K562 (cell line): Measurements from ENCODE around the gene TMEM135. TPM values are rescaled to one million over a fixed set of nuclear protein-coding genes. Genes with fewer than 3 reads are reported as not detected.

Experiments used
- ATF7 ChIP-seq: fragments of 450-650 bp; IDR thresholded peaks from 2 replicates; pipeline ENCODE4 v1.7.1; 2014; ENCODE audit warnings: mild to moderate bottlenecking, moderate library complexity
- CREB1 ChIP-seq, 2 experiments: sonication (generic) in 1 of 2; formaldehyde crosslinking in 1 of 2; IDR thresholded peaks; 2 replicates each; pipeline versions ENCODE4 v1.6.1 to v1.8.0; 2012 to 2022; ENCODE audit warnings: inconsistent platforms in 1 of 2, mild to moderate bottlenecking in 1 of 2, missing genetic modification reagents in 1 of 2, moderate library complexity in 1 of 2
- ELF1 ChIP-seq: fragments of 200-800 bp; sonication (Bioruptor generic); IDR thresholded peaks from 2 replicates; pipeline ENCODE4 v1.6.1; 2016; ENCODE audit warnings: missing genetic modification characterization, missing compliant biosample characterization
- ESRRA ChIP-seq: fragments of 450-650 bp; IDR thresholded peaks from 2 replicates; pipeline ENCODE4 v1.6.1; 2014; ENCODE audit warnings: low read depth, mild to moderate bottlenecking, moderate library complexity, borderline replicate concordance
- FOSL1 ChIP-seq: fragments of 200-800 bp; sonication (Bioruptor generic); conservative IDR thresholded peaks from 2 replicates; pipeline ENCODE4 v1.6.1; 2016; ENCODE audit warnings: missing genetic modification characterization, missing compliant biosample characterization
- GABPA ChIP-seq: fragments of 200-800 bp; sonication (Bioruptor generic); conservative IDR thresholded peaks from 2 replicates; pipeline ENCODE4 v1.6.1; 2016; ENCODE audit warnings: low read depth, missing genetic modification characterization, missing compliant biosample characterization
- JUND ChIP-seq, 2 experiments: IDR thresholded peaks; 2 replicates in 1 of 2; 3 replicates in 1 of 2; pipeline ENCODE4 v1.6.1; 2011; ENCODE audit warnings: borderline replicate concordance in 2 of 2, low read depth in 2 of 2, low read length in 2 of 2, improper control_type of control experiment in 1 of 2, missing biosample characterization in 1 of 2, missing genetic modification characterization in 1 of 2, missing genetic modification reagents in 1 of 2
- KDM1A ChIP-seq, 2 experiments: fragments of 450-650 bp; IDR thresholded peaks; 2 replicates each; pipeline ENCODE4 v1.6.1; 2016; ENCODE audit warnings: mild to moderate bottlenecking in 2 of 2
- MAFF ChIP-seq: IDR thresholded peaks from 2 replicates; pipeline ENCODE4 v1.6.1; 2012; ENCODE audit warnings: low read length, improper control_type of control experiment
- MAFG ChIP-seq: fragments of 450-650 bp; conservative IDR thresholded peaks from 2 replicates; pipeline ENCODE4 v1.6.1; 2016; ENCODE audit warnings: missing genetic modification characterization, missing compliant biosample characterization
- MAFK ChIP-seq: IDR thresholded peaks from 2 replicates; pipeline ENCODE4 v1.6.1; 2011; ENCODE audit warnings: low read length, improper control_type of control experiment
- NBN ChIP-seq: fragments of 450-650 bp; IDR thresholded peaks from 2 replicates; pipeline ENCODE4 v1.6.1; 2016; ENCODE audit warnings: low read depth, mild to moderate bottlenecking
- NFE2 ChIP-seq: IDR thresholded peaks from 2 replicates; pipeline ENCODE4 v1.6.1; 2014; ENCODE audit warnings: antibody characterized with exemption, low read depth
- NR2C1 ChIP-seq, 2 experiments: fragments of 450-650 bp; IDR thresholded peaks; 2 replicates each; pipeline ENCODE4 v1.6.1; 2017; ENCODE audit warnings: mild to moderate bottlenecking in 2 of 2, antibody characterized with exemption in 1 of 2, inconsistent platforms in 1 of 2, missing compliant biosample characterization in 1 of 2, missing genetic modification characterization in 1 of 2
- NR2C2 ChIP-seq, 2 experiments: fragments of 200-800 bp in 1 of 2; sonication (Bioruptor generic) in 1 of 2; sonication (generic) in 1 of 2; formaldehyde crosslinking in 1 of 2; IDR thresholded peaks; 2 replicates each; pipeline versions ENCODE4 v1.6.1 to v1.8.0; 2016 to 2022; ENCODE audit warnings: mild to moderate bottlenecking in 1 of 2, missing compliant biosample characterization in 1 of 2, missing genetic modification characterization in 1 of 2, missing genetic modification reagents in 1 of 2
- PRPF4 ChIP-seq: fragments of 200-400 bp; formaldehyde crosslinking; IDR thresholded peaks from one replicate; pipeline ENCODE4 v1.6.1; 2017; ENCODE audit warnings: low read length, low read depth, mild to moderate bottlenecking; ENCODE audit not compliant: insufficient read depth, poor library complexity, severe bottlenecking
- RAD21 ChIP-seq, 2 experiments: fragments of 250-450 bp in 1 of 2; fragments of 450-650 bp in 1 of 2; sonication (Bioruptor Pico) in 1 of 2; formaldehyde crosslinking in 1 of 2; IDR thresholded peaks in 1 of 2; conservative IDR thresholded peaks in 1 of 2; 2 replicates each; pipeline versions ENCODE4 v1.4.0 to v1.8.0; 2020 to 2022; ENCODE audit warnings: mild to moderate bottlenecking in 2 of 2, moderate library complexity in 1 of 2
- SAP30 ChIP-seq: fragments of 200-600 bp; sonication (generic); IDR thresholded peaks from 2 replicates; pipeline ENCODE4 v1.6.1; 2012; ENCODE audit warnings: borderline replicate concordance, low read depth, mild to moderate bottlenecking, moderate library complexity, low read length, control low read depth, inconsistent platforms; ENCODE audit not compliant: insufficient read depth, poor library complexity, severe bottlenecking
- SMAD3 ChIP-seq: fragments of 450-650 bp; formaldehyde crosslinking; conservative IDR thresholded peaks from 2 replicates; pipeline ENCODE4 v1.4.0; 2020; ENCODE audit warnings: mild to moderate bottlenecking
- SRF ChIP-seq, 2 experiments: fragments of 250-450, 450-650 bp in 1 of 2; sonication (Bioruptor Pico) in 1 of 2; sonication (generic) in 1 of 2; formaldehyde crosslinking; IDR thresholded peaks; 2 replicates each; pipeline versions ENCODE4 v1.5.0 to v1.5.1; 2020 to 2022; ENCODE audit warnings: mild to moderate bottlenecking in 1 of 2, missing genetic modification reagents in 1 of 2
- TOE1 ChIP-seq, 2 experiments: fragments of 450-650 bp in 1 of 2; sonication (generic) in 1 of 2; formaldehyde crosslinking in 1 of 2; IDR thresholded peaks; 2 replicates each; pipeline versions ENCODE4 v1.7.1 to v1.8.0; 2016 to 2022; ENCODE audit warnings: borderline replicate concordance in 2 of 2, mild to moderate bottlenecking in 2 of 2, antibody characterized with exemption in 1 of 2, inconsistent platforms in 1 of 2, low read depth in 1 of 2, missing genetic modification reagents in 1 of 2, moderate library complexity in 1 of 2
- ZNF445 ChIP-seq: fragments of 250-450 bp; sonication (Bioruptor Pico); IDR thresholded peaks from 2 replicates; pipeline ENCODE4 v1.4.0; 2020; ENCODE audit warnings: low read depth, mild to moderate bottlenecking, moderate library complexity
- polyA plus RNA-seq, 8 experiments: library from polyadenylated mRNA; depleted of rRNA in 4 of 8; stranded (reverse) in 5 of 8; unstranded in 3 of 8; fragments of >200 nt; fragmentation: Nextera tagmentation in 2 of 8; fragmentation: Illumina TruSeq in 1 of 8; extraction: Ambion mirVana in 2 of 8; extraction: Trizol in 1 of 8; gene quantifications; 2 replicates each; pipeline versions ENCODE4 v1.2.1 to v1.2.3, GENCODE V29; 2011 to 2014; ENCODE audit warnings: inconsistent platforms in 1 of 8, missing spikeins in 1 of 8
- total RNA-seq, 7 experiments: library from RNA; depleted of rRNA in 6 of 7; stranded (reverse); fragments of >200 nt in 6 of 7; fragmentation: Illumina TruSeq in 2 of 7; extraction: Trizol in 2 of 7; gene quantifications; 2 replicates each; pipeline versions ENCODE4 v1.2.1 to v1.2.3, GENCODE V29; 2011 to 2021; ENCODE audit warnings: low replicate concordance in 1 of 7
- TF ChIP-seq, protein P1 (sequence below), 2 experiments: fragments of 450-650 bp in 1 of 2; sonication (generic) in 1 of 2; formaldehyde crosslinking in 1 of 2; IDR thresholded peaks in 1 of 2; conservative IDR thresholded peaks in 1 of 2; 2 replicates each; pipeline versions ENCODE4 v1.6.1 to v1.8.1; 2016 to 2023; ENCODE audit warnings: mild to moderate bottlenecking in 2 of 2, moderate library complexity in 2 of 2, inconsistent platforms in 1 of 2, missing genetic modification reagents in 1 of 2

The TMEM135 gene
- total and polyA plus RNA-seq, 9 of the 15 experiments (the other 6 are each of a cell fraction or from before 2014, with no cell fraction given): 17.3 to 53.6 (median 24.9) TPM

DNA sequence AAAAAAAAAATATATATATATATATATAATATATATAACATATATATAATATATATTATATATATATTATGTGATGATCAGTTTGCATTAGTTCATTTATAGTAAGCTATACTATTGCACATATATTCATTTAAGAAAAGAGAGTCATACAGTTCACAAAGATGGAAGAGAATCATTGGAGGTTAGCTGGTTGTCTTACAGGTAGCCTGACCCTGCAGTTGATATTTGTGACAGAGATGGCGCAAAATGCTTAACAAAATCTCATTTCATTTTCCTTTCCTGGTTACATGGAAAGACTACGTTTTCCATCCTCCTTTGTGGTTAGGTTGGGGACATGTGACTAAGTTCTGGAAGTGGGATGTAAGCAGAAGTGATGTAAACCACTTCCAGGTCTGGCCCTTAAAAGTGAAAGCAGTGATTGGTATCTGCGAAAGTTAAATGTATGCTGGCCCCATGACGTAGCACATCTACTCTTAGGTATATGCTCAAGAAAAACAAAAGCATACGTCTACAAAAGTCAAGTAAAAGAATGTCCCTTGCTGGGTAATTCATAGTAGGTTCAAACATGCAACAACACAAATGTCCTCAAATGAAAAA lies 7.2 kb upstream of the TMEM135 start (continued):
- TF ChIP-seq, protein P1, sequence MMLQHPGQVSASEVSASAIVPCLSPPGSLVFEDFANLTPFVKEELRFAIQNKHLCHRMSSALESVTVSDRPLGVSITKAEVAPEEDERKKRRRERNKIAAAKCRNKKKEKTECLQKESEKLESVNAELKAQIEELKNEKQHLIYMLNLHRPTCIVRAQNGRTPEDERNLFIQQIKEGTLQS (IDR thresholded peaks at IDR 0.05): peak; percentile 63; the same call in 1 of the 2 replicates
- TF ChIP-seq, protein P1 (CRISPR knock-in tag; conservative IDR thresholded peaks at IDR 0.05): no peak
- TF ChIP-seq PRPF4 (no peak), MAFG (tag) (peak; percentile 79), SAP30 (no peak), RAD21 (CRISPR knock-in tag; conservative IDR thresholded peaks at IDR 0.05 in 1 of 2, IDR thresholded peaks at IDR 0.05 in 1 of 2) (peak in 1 of 2 experiments; percentile 28; a peak in 2 of 4 replicates), MAFF (0 out of 2 replicates have a peak, but pooled peaks have one; percentile 10), ELF1 (tag) (peak; percentile 86), NFE2 (peak; percentile 81), NBN (peak; percentile 69; the same call in 1 of the 2 replicates), KDM1A (IDR thresholded peaks at IDR 0.05) (peak in 1 of 2 experiments; percentile 51; a peak in 1 of 4 replicates), ATF7 (peak; percentile 85), TOE1 (IDR thresholded peaks at IDR 0.05; ENCODE audit: borderline replicate concordance) (0 out of 2 replicates have a peak, but pooled peaks have one; percentile 50), TOE1 (CRISPR knock-in tag; IDR thresholded peaks at IDR 0.05; ENCODE audit: borderline replicate concordance, low read depth) (no peak), NR2C1 (IDR thresholded peaks at IDR 0.05) (peak; percentile 84), NR2C1 (tag; IDR thresholded peaks at IDR 0.05) (peak; percentile 92), SRF (CRISPR knock-in tag; IDR thresholded peaks at IDR 0.05) (no peak), ESRRA (peak; percentile 84; the same call in 1 of the 2 replicates), GABPA (peak; percentile 81), SMAD3 (CRISPR knock-in tag) (no peak), NR2C2 (CRISPR knock-in tag; IDR thresholded peaks at IDR 0.05) (no peak), NR2C2 (tag; IDR thresholded peaks at IDR 0.05) (peak; percentile 95), CREB1 (IDR thresholded peaks at IDR 0.05) (peak; percentile 55; the same call in 1 of the 2 replicates), CREB1 (CRISPR knock-in tag; IDR thresholded peaks at IDR 0.05) (peak; percentile 9; the same call in 1 of the 2 replicates), JUND (IDR thresholded peaks at IDR 0.05; ENCODE audit: borderline replicate concordance, low read depth, low read length) (no peak), JUND (tag; IDR thresholded peaks at IDR 0.05; ENCODE audit: borderline replicate concordance, low read depth, low read length) (peak; percentile 53; the same call in 2 of the 3 replicates), MAFK (peak; percentile 37; the same call in 1 of the 2 replicates), ZNF445 (CRISPR knock-in tag) (no peak), FOSL1 (tag) (peak; percentile 36; the same call in 1 of the 2 replicates)
